Measurements from ENCODE around the gene PLEKHA7. TPM values are rescaled to one million over a fixed set of nuclear protein-coding genes. Genes with fewer than 3 reads are reported as not detected.

Gene PLEKHA7
- total and polyA plus RNA-seq, 2 of the 4 experiments (the other 2 are of a cell fraction): 0.12 TPM; not detected in 1

DNA sequence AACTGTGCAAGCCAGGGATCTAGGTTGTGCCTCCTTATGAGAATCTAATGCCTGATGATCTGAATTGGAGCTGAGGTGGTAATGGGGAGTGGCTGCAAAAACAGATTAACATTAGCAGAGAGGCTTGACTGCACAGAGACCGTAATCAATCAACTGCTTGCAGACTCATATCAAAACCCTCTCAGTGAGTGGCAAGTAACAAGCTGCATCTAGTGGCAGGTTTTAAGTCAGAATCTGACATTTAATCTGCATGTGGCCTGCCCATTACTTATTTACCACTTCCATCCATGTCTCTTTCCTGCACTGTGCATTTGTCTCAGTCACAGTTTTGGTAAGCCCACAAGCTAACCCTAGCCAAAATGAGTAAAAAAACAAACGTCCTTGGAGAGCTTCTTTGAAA is 264.5 kb downstream of the PLEKHA7 start:
- Histone ChIP-seq H3K9ac (ENCODE audit: low read depth, low read length) (no peak overlapping the region), H2BK5ac (ENCODE audit: low read depth, low read length, poor library complexity, severe bottlenecking) (no peak overlapping the region), H3K23ac (ENCODE audit: low read depth, low read length) (no peak overlapping the region), H3K79me1 (ENCODE audit: low read depth in 1 of 2, low read length in 2 of 2) (peaks cover 24 to 33% of the 10 kb centered on the region in 2 experiments), H4K5ac (ENCODE audit: low read depth, low read length) (no peak overlapping the region), H3K9me1 (ENCODE audit: insufficient read depth, low read length) (no peaks in the 10 kb centered on the region), H3K27ac (ENCODE audit: insufficient read depth, low read length) (no peak overlapping the region), H2BK20ac (ENCODE audit: low read depth, low read length) (no peak overlapping the region), H4K20me1 (ENCODE audit: insufficient read depth, low read length) (peaks cover 4% of the 10 kb centered on the region; the same call in 1 of the 2 replicates), H2BK120ac (ENCODE audit: low read depth, low read length) (no peak overlapping the region), H3K36me3 (ENCODE audit: control insufficient read depth, insufficient read depth, low read length) (peaks cover 57% of the 10 kb centered on the region), H4K91ac (ENCODE audit: insufficient read depth, low read depth, low read length) (no peak overlapping the region), H3K56ac (ENCODE audit: extremely low read depth, insufficient read depth, low read length) (no peak overlapping the region), H2AFZ (replicated peaks; ENCODE audit: low read length, poor library complexity) (peak overlapping the region; percentile 0), H3K27me3 (ENCODE audit: control insufficient read depth, insufficient read depth, low read length) (no peaks in the 10 kb centered on the region), H3K18ac (ENCODE audit: low read depth, low read length) (no peak overlapping the region), H3K4me2 (ENCODE audit: low read depth, low read length) (no peak overlapping the region), H2AK9ac (replicated peaks; ENCODE audit: low read depth, low read length, poor library complexity) (no peak overlapping the region), H3K9me3 (ENCODE audit: control insufficient read depth, insufficient read depth, low read length) (no peaks in the 10 kb centered on the region), H2BK15ac (ENCODE audit: low read depth, low read length) (no peak overlapping the region), H3K14ac (replicated peaks; ENCODE audit: low read depth, low read length) (no peak overlapping the region), H3K4ac (ENCODE audit: low read depth, low read length) (no peak overlapping the region), H4K8ac (ENCODE audit: low read depth in 2 of 2, low read length in 2 of 2) (no peak overlapping the region), H3K4me3 (ENCODE audit: insufficient read depth, low read depth, low read length) (no peak overlapping the region), H3K4me1 (ENCODE audit: control insufficient read depth, insufficient read depth, low read length) (no peaks in the 10 kb centered on the region), H2AK5ac (ENCODE audit: low read depth, low read length) (no peak overlapping the region)
- in situ Hi-C loops (cut with MboI; ENCODE audit: low sequenced_read_pairs): no loop called here
- dilution Hi-C loops (cut with HindIII; ENCODE audit: low sequenced_read_pairs, unreplicated experiment): no loop called here
- no TSS peak for BruUV-seq (replicated peaks)
- TF ChIP-seq, protein P1, sequence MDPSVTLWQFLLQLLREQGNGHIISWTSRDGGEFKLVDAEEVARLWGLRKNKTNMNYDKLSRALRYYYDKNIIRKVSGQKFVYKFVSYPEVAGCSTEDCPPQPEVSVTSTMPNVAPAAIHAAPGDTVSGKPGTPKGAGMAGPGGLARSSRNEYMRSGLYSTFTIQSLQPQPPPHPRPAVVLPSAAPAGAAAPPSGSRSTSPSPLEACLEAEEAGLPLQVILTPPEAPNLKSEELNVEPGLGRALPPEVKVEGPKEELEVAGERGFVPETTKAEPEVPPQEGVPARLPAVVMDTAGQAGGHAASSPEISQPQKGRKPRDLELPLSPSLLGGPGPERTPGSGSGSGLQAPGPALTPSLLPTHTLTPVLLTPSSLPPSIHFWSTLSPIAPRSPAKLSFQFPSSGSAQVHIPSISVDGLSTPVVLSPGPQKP (IDR thresholded peaks at IDR 0.05; ENCODE audit: borderline replicate concordance, low read depth, low read length): no peak
- TF ChIP-seq MXI1 (IDR thresholded peaks at IDR 0.05; ENCODE audit: borderline replicate concordance, low read depth, low read length): no peak
- TF ChIP-seq, protein P2, sequence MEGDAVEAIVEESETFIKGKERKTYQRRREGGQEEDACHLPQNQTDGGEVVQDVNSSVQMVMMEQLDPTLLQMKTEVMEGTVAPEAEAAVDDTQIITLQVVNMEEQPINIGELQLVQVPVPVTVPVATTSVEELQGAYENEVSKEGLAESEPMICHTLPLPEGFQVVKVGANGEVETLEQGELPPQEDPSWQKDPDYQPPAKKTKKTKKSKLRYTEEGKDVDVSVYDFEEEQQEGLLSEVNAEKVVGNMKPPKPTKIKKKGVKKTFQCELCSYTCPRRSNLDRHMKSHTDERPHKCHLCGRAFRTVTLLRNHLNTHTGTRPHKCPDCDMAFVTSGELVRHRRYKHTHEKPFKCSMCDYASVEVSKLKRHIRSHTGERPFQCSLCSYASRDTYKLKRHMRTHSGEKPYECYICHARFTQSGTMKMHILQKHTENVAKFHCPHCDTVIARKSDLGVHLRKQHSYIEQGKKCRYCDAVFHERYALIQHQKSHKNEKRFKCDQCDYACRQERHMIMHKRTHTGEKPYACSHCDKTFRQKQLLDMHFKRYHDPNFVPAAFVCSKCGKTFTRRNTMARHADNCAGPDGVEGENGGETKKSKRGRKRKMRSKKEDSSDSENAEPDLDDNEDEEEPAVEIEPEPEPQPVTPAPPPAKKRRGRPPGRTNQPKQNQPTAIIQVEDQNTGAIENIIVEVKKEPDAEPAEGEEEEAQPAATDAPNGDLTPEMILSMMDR (conservative IDR thresholded peaks at IDR 0.05; ENCODE audit: low read depth, low read length): no peak
- no peak for TF ChIP-seq BHLHE40 (IDR thresholded peaks at IDR 0.05; ENCODE audit: low read depth, low read length)
- ATAC-seq (ENCODE audit: low read depth): no peak
- intact Hi-C loops (cut with micrococcal nuclease): no loop called here
- ChIA-PET POLR2A (ENCODE audit: unreplicated experiment) (no interaction called here), CTCF (no interaction called here)
- DNase-seq: no peak
- 100% methylated on average over 1 of the region's 2 CpGs; no CpG with 5 or more reads in 1 of the 2 experiments for WGBS, 2 experiments (ENCODE audit: extremely low coverage in 2 of 2, insufficient read length in 1 of 2)
